ENCODE measurements around the gene C11orf58. TPM values are rescaled to one million over a fixed set of nuclear protein-coding genes. Genes with fewer than 3 reads are reported as not detected.

The C11orf58 gene
- total and polyA plus RNA-seq, 2 experiments from 2014 or later: 153 to 226 TPM

- H3K4me1 ChIP-seq (ENCODE audit: insufficient read depth): no peaks in the 10 kb centered on the region
- no peak overlapping the region for H3K27ac ChIP-seq
- no peaks in the 10 kb centered on the region for H3K79me2 ChIP-seq (ENCODE audit: insufficient read depth)
- TF ChIP-seq EZH2phosphoT487 (IDR thresholded peaks at IDR 0.05; ENCODE audit: insufficient read depth, low read depth) (no peak), EZH2 (IDR thresholded peaks at IDR 0.05; ENCODE audit: insufficient read depth, poor library complexity, severe bottlenecking) (no peak)
- 79% methylated on average over 8 of the region's 8 CpGs for WGBS, 2 experiments (ENCODE audit: low coverage in 1 of 2, low lambda C conversion rate in 2 of 2, missing lambda C conversion rate in 2 of 2)
- H3K9ac ChIP-seq: no peak overlapping the region
- no peak for DNase-seq
- H2AFZ ChIP-seq: no peak overlapping the region
- no peaks in the 10 kb centered on the region for H3K9me3 ChIP-seq (ENCODE audit: low read depth)
- 0 out of 2 replicates have a peak, but pooled peaks cover 3% of the 10 kb centered on the region for H3K27me3 ChIP-seq (replicated peaks; ENCODE audit: insufficient read depth)
- no peaks in the 10 kb centered on the region for H4K20me1 ChIP-seq (ENCODE audit: insufficient read depth)
- H3K36me3 ChIP-seq (ENCODE audit: low read depth): no peaks in the 10 kb centered on the region
- H3K4me2 ChIP-seq (ENCODE audit: unreplicated experiment): no peak overlapping the region
- no peaks in the 10 kb centered on the region for H3F3A ChIP-seq (ENCODE audit: insufficient read depth)
- H3K9me2 ChIP-seq (ENCODE audit: insufficient read depth): no peaks in the 10 kb centered on the region
- H3K4me3 ChIP-seq: no peak overlapping the region
- in situ Hi-C loops (cut with MboI): no loop called here
Measured at GRCh38 chr11:16779436-16779835, 41.0 kb downstream of the C11orf58 start.

- H3K4me1 ChIP-seq (ENCODE audit: insufficient read depth): no peaks in the 10 kb centered on the region
- in situ Hi-C loops (cut with MboI): loop anchor here (10.0 kb wide), 1 partner anchor 285 kb away; no protein-coding TSS in a partner anchor
- TF ChIP-seq EZH2 (IDR thresholded peaks at IDR 0.05; ENCODE audit: insufficient read depth, poor library complexity, severe bottlenecking) (no peak), EZH2phosphoT487 (IDR thresholded peaks at IDR 0.05; ENCODE audit: insufficient read depth, low read depth) (no peak)
- H3K9me3 ChIP-seq (ENCODE audit: low read depth): no peaks in the 10 kb centered on the region
- H3K9me2 ChIP-seq (ENCODE audit: insufficient read depth): no peaks in the 10 kb centered on the region
- no peak overlapping the region for H3K27ac ChIP-seq
- no peaks in the 10 kb centered on the region for H3K79me2 ChIP-seq (ENCODE audit: insufficient read depth)
- no peaks in the 10 kb centered on the region for H3F3A ChIP-seq (ENCODE audit: insufficient read depth)
- H4K20me1 ChIP-seq (ENCODE audit: insufficient read depth): no peaks in the 10 kb centered on the region
- WGBS, 2 experiments (ENCODE audit: low coverage in 1 of 2, low lambda C conversion rate in 2 of 2, missing lambda C conversion rate in 2 of 2): 88 to 94% methylated on average over 2 of the region's 2 CpGs
- H3K4me2 ChIP-seq (ENCODE audit: unreplicated experiment): no peak overlapping the region
- no peak for DNase-seq
- H3K36me3 ChIP-seq (ENCODE audit: low read depth): no peaks in the 10 kb centered on the region
- H3K9ac ChIP-seq: no peak overlapping the region
- 0 out of 2 replicates have a peak, but pooled peaks cover 3% of the 10 kb centered on the region for H3K27me3 ChIP-seq (replicated peaks; ENCODE audit: insufficient read depth)
- no peak overlapping the region for H2AFZ ChIP-seq
- H3K4me3 ChIP-seq: no peak overlapping the region
Measured at GRCh38 chr11:16780146-16780545, 41.7 kb downstream of the C11orf58 start.

- in situ Hi-C loops (cut with MboI): loop anchor here (10.0 kb wide), 1 partner anchor 284 kb away; no protein-coding TSS in a partner anchor
- no peak overlapping the region for H3K4me2 ChIP-seq (ENCODE audit: unreplicated experiment)
- H3K9ac ChIP-seq: no peak overlapping the region
- no peak overlapping the region for H3K27ac ChIP-seq
- TF ChIP-seq EZH2 (IDR thresholded peaks at IDR 0.05; ENCODE audit: insufficient read depth, poor library complexity, severe bottlenecking): no peak
- TF ChIP-seq EZH2phosphoT487 (IDR thresholded peaks at IDR 0.05; ENCODE audit: insufficient read depth, low read depth): no peak
- H3K9me3 ChIP-seq (ENCODE audit: low read depth): no peaks in the 10 kb centered on the region
- no peaks in the 10 kb centered on the region for H3K27me3 ChIP-seq (replicated peaks; ENCODE audit: insufficient read depth)
- H3K36me3 ChIP-seq (ENCODE audit: low read depth): no peaks in the 10 kb centered on the region
- H3K4me1 ChIP-seq (ENCODE audit: insufficient read depth): no peaks in the 10 kb centered on the region
- no peaks in the 10 kb centered on the region for H4K20me1 ChIP-seq (ENCODE audit: insufficient read depth)
- no peaks in the 10 kb centered on the region for H3K9me2 ChIP-seq (ENCODE audit: insufficient read depth)
- no peak for DNase-seq
- H3K79me2 ChIP-seq (ENCODE audit: insufficient read depth): no peaks in the 10 kb centered on the region
- H3K4me3 ChIP-seq: no peak overlapping the region
- 77 to 81% methylated on average over 17 to 19 of the region's 19 CpGs for WGBS, 2 experiments (ENCODE audit: low coverage in 1 of 2, low lambda C conversion rate in 2 of 2, missing lambda C conversion rate in 2 of 2)
- H2AFZ ChIP-seq: no peak overlapping the region
- H3F3A ChIP-seq (ENCODE audit: insufficient read depth): no peaks in the 10 kb centered on the region
Measured at GRCh38 chr11:16780698-16781550, 42.5 kb downstream of the C11orf58 start.

GRCh38 chr11:16781936-16782919, 43.8 kb downstream of the C11orf58 start:
- no peak for TF ChIP-seq EZH2phosphoT487 (IDR thresholded peaks at IDR 0.05; ENCODE audit: insufficient read depth, low read depth)
- no peak for TF ChIP-seq EZH2 (IDR thresholded peaks at IDR 0.05; ENCODE audit: insufficient read depth, poor library complexity, severe bottlenecking)
- Histone ChIP-seq H3K4me2 (ENCODE audit: unreplicated experiment) (no peak overlapping the region), H3K4me1 (ENCODE audit: insufficient read depth) (peaks cover 4% of the 10 kb centered on the region), H4K20me1 (ENCODE audit: insufficient read depth) (no peaks in the 10 kb centered on the region), H3K36me3 (ENCODE audit: low read depth) (no peaks in the 10 kb centered on the region), H3F3A (ENCODE audit: insufficient read depth) (peaks cover 3% of the 10 kb centered on the region; the same call in 1 of the 2 replicates), H3K79me2 (ENCODE audit: insufficient read depth) (no peaks in the 10 kb centered on the region), H2AFZ (no peak overlapping the region), H3K27me3 (replicated peaks; ENCODE audit: insufficient read depth) (no peaks in the 10 kb centered on the region), H3K9ac (no peak overlapping the region), H3K9me2 (ENCODE audit: insufficient read depth) (no peaks in the 10 kb centered on the region), H3K4me3 (no peak overlapping the region), H3K9me3 (ENCODE audit: low read depth) (no peaks in the 10 kb centered on the region), H3K27ac (no peak overlapping the region)
- in situ Hi-C loops (cut with MboI): loop anchor here (10.0 kb wide), 1 partner anchor 283 kb away; no protein-coding TSS in a partner anchor
- 78% methylated on average over 11 of the region's 11 CpGs for whole genome bisulfite sequencing, 2 experiments (ENCODE audit: low coverage in 1 of 2, low lambda C conversion rate in 2 of 2, missing lambda C conversion rate in 2 of 2)
- no peak for DNase-seq

Data from GM23248 (cell line).